ENCODE data around the gene GNG2.

GNG2 gene

GRCh38 chr14:51929910-51930682 is 69.7 kb downstream of the GNG2 start:
- DNase-seq (ENCODE audit: extremely low read depth, insufficient read length), result no peak
- Histone ChIP-seq H3K4me3 (replicated peaks; ENCODE audit: low read depth, low read length) (no peak overlapping the region), H3K27me3 (replicated peaks; ENCODE audit: control insufficient read depth, insufficient read depth, low read length) (no peaks in the 10 kb centered on the region), H3K36me3 (ENCODE audit: control insufficient read depth, insufficient read depth, low read length) (0 out of 2 replicates have a peak, but pooled peaks cover 2% of the 10 kb centered on the region)
- no peak for TF ChIP-seq CTCF (IDR thresholded peaks at IDR 0.05; ENCODE audit: insufficient read depth, low read length, poor library complexity, severe bottlenecking)

- Histone ChIP-seq H3K4me3 (replicated peaks; ENCODE audit: low read depth, low read length) (no peak overlapping the region), H3K36me3 (ENCODE audit: control insufficient read depth, insufficient read depth, low read length) (0 out of 2 replicates have a peak, but pooled peaks cover 2% of the 10 kb centered on the region), H3K27me3 (replicated peaks; ENCODE audit: control insufficient read depth, insufficient read depth, low read length) (no peaks in the 10 kb centered on the region)
- no peak for TF ChIP-seq CTCF (IDR thresholded peaks at IDR 0.05; ENCODE audit: insufficient read depth, low read length, poor library complexity, severe bottlenecking)
- no peak for DNase-seq (ENCODE audit: extremely low read depth, insufficient read length)
Measured at GRCh38 chr14:51931308-51931707, 70.9 kb downstream of the GNG2 start.

GRCh38 chr14:51933191-51933590 is 72.8 kb downstream of the GNG2 start:
- DNase-seq (ENCODE audit: extremely low read depth, insufficient read length), result no peak
- Histone ChIP-seq H3K27me3 (replicated peaks; ENCODE audit: control insufficient read depth, insufficient read depth, low read length) (no peaks in the 10 kb centered on the region), H3K36me3 (ENCODE audit: control insufficient read depth, insufficient read depth, low read length) (0 out of 2 replicates have a peak, but pooled peaks cover 2% of the 10 kb centered on the region), H3K4me3 (replicated peaks; ENCODE audit: low read depth, low read length) (no peak overlapping the region)
- TF ChIP-seq CTCF (IDR thresholded peaks at IDR 0.05; ENCODE audit: insufficient read depth, low read length, poor library complexity, severe bottlenecking), result no peak

- TF ChIP-seq CTCF (IDR thresholded peaks at IDR 0.05; ENCODE audit: insufficient read depth, low read length, poor library complexity, severe bottlenecking), result no peak
- H3K4me3 ChIP-seq (replicated peaks; ENCODE audit: low read depth, low read length), result no peak overlapping the region
- peaks cover 2% of the 10 kb centered on the region; the same call in 1 of the 2 replicates for H3K36me3 ChIP-seq (ENCODE audit: control insufficient read depth, insufficient read depth, low read length)
- no peak for DNase-seq (ENCODE audit: extremely low read depth, insufficient read length)
- H3K27me3 ChIP-seq (replicated peaks; ENCODE audit: control insufficient read depth, insufficient read depth, low read length), result no peaks in the 10 kb centered on the region
Measured at GRCh38 chr14:51938137-51938536, 77.7 kb downstream of the GNG2 start.

GRCh38 chr14:51938821-51939220 is 78.4 kb downstream of the GNG2 start:
- Histone ChIP-seq H3K4me3 (replicated peaks; ENCODE audit: low read depth, low read length) (no peak overlapping the region), H3K36me3 (ENCODE audit: control insufficient read depth, insufficient read depth, low read length) (no peaks in the 10 kb centered on the region; the same call in 1 of the 2 replicates), H3K27me3 (replicated peaks; ENCODE audit: control insufficient read depth, insufficient read depth, low read length) (no peaks in the 10 kb centered on the region)
- TF ChIP-seq CTCF (IDR thresholded peaks at IDR 0.05; ENCODE audit: insufficient read depth, low read length, poor library complexity, severe bottlenecking), result no peak
- no peak for DNase-seq (ENCODE audit: extremely low read depth, insufficient read length)
